Measurements from ENCODE around the gene NLRP1.

NLRP1 gene

GRCh38 chr17:5511401-5512225 lies 72.7 kb downstream of the NLRP1 start:
- DNase-seq (ENCODE audit: low read depth), result no peak
- H3K4me3 ChIP-seq (ENCODE audit: low read depth, low read length), result no peak overlapping the region
- no peak for TF ChIP-seq CTCF (IDR thresholded peaks at IDR 0.05; ENCODE audit: low read depth, low read length, missing control alignments)
- in situ Hi-C loops (cut with HindIII; ENCODE audit: low sequenced_read_pairs), result no loop called here

- H3K4me3 ChIP-seq (ENCODE audit: low read depth, low read length), result no peak overlapping the region
- no peak for DNase-seq (ENCODE audit: low read depth)
- no peak for TF ChIP-seq CTCF (IDR thresholded peaks at IDR 0.05; ENCODE audit: low read depth, low read length, missing control alignments)
- in situ Hi-C loops (cut with HindIII; ENCODE audit: low sequenced_read_pairs), result no loop called here
Observed at GRCh38 chr17:5510771-5511170, 73.5 kb downstream of the NLRP1 start.

GRCh38 chr17:5509482-5509881 lies 74.8 kb downstream of the NLRP1 start:
- no peak for TF ChIP-seq CTCF (IDR thresholded peaks at IDR 0.05; ENCODE audit: low read depth, low read length, missing control alignments)
- DNase-seq (ENCODE audit: low read depth), result no peak
- in situ Hi-C loops (cut with HindIII; ENCODE audit: low sequenced_read_pairs), result no loop called here
- H3K4me3 ChIP-seq (ENCODE audit: low read depth, low read length), result no peak overlapping the region

- in situ Hi-C loops (cut with HindIII; ENCODE audit: low sequenced_read_pairs), result no loop called here
- peak; percentile 49 for DNase-seq (ENCODE audit: low read depth)
- no peak overlapping the region for H3K4me3 ChIP-seq (ENCODE audit: low read depth, low read length)
- TF ChIP-seq CTCF (IDR thresholded peaks at IDR 0.05; ENCODE audit: low read depth, low read length, missing control alignments), result no peak
Observed at GRCh38 chr17:5508810-5509209, 75.5 kb downstream of the NLRP1 start.

GRCh38 chr17:5506307-5506706 lies 78.0 kb downstream of the NLRP1 start:
- in situ Hi-C loops (cut with HindIII; ENCODE audit: low sequenced_read_pairs), result no loop called here
- no peak overlapping the region for H3K4me3 ChIP-seq (ENCODE audit: low read depth, low read length)
- no peak for DNase-seq (ENCODE audit: low read depth)
- TF ChIP-seq CTCF (IDR thresholded peaks at IDR 0.05; ENCODE audit: low read depth, low read length, missing control alignments), result no peak

GRCh38 chr17:5502552-5502951 lies 81.8 kb downstream of the NLRP1 start:
- TF ChIP-seq CTCF (IDR thresholded peaks at IDR 0.05; ENCODE audit: low read depth, low read length, missing control alignments), result no peak
- no peak overlapping the region for H3K4me3 ChIP-seq (ENCODE audit: low read depth, low read length)
- no peak for DNase-seq (ENCODE audit: low read depth)
- in situ Hi-C loops (cut with HindIII; ENCODE audit: low sequenced_read_pairs), result no loop called here
